Endothelial cell of umbilical vein (primary cell): Measurements from ENCODE around the gene MFGE8. TPM values are rescaled to one million over a fixed set of nuclear protein-coding genes. Genes with fewer than 3 reads are reported as not detected.

Source experiments
- BruUV-seq: library from RNA; stranded (reverse); fragments of 400-500 nt; replicated peaks from 2 replicates; lab custom pipeline; 2021; lab: Mats Ljungman, UMichigan
- CTCF ChIA-PET: fragments of 300-600, 350-600 bp; sonication (Branson Sonifier 250); formaldehyde crosslinking; loops from one replicate; lab custom pipeline; 2021; ENCODE audit warnings: antibody characterized with exemption, inconsistent platforms; lab: Charles Lee
- POLR2A ChIA-PET: fragments of 300-600, 350-600 bp; sonication (Branson Sonifier 250); formaldehyde crosslinking; loops from one replicate; lab custom pipeline; 2021; ENCODE audit warnings: antibody characterized with exemption, inconsistent platforms; lab: Charles Lee
- DNase-seq: peaks from one replicate; pipeline ENCODE4 v3.0.0-alpha.2; 2011; ENCODE audit warnings: low read depth, low spot score
- FAIRE-seq: peaks from 2 replicates; lab custom pipeline; 2011; peaks lifted over from hg19 to GRCh38; lab: Jason Lieb, UNC
- H2AFZ ChIP-seq: 2 replicates; pipeline ENCODE4 v1.6.0; 2012; ENCODE audit warnings: low read depth, low read length, control low read depth, inconsistent platforms
- H3K27ac ChIP-seq: 2 replicates; pipeline ENCODE4 v1.5.1; 2011; ENCODE audit warnings: low read depth, mild to moderate bottlenecking, control low read depth, low read length, moderate library complexity; ENCODE audit not compliant: insufficient read depth
- H3K27me3 ChIP-seq, 2 experiments: 2 replicates each; pipeline versions ENCODE4 v1.6.0 to v1.6.1; 2011; ENCODE audit warnings: low read length in 2 of 2, mixed read lengths in 1 of 2; ENCODE audit not compliant: control insufficient read depth in 2 of 2, insufficient read depth in 2 of 2
- H3K36me3 ChIP-seq, 2 experiments: 2 replicates in 1 of 2; 3 replicates in 1 of 2; pipeline ENCODE4 v1.5.1; 2011; ENCODE audit warnings: low read length in 2 of 2, mild to moderate bottlenecking in 1 of 2, moderate library complexity in 1 of 2; ENCODE audit not compliant: control insufficient read depth in 2 of 2, insufficient read depth in 2 of 2; ENCODE audit errors: extremely low read depth in 1 of 2
- H3K4me1 ChIP-seq: 3 replicates; pipeline ENCODE4 v1.5.1; 2011; ENCODE audit warnings: mild to moderate bottlenecking, low read length; ENCODE audit not compliant: control insufficient read depth, insufficient read depth; ENCODE audit errors: extremely low read depth
- H3K4me2 ChIP-seq: 2 replicates; pipeline ENCODE4 v1.6.1; 2011; ENCODE audit warnings: low read length, control low read depth, mixed read lengths; ENCODE audit not compliant: insufficient read depth
- H3K4me3 ChIP-seq, 3 experiments: fragments of 200-600 bp in 1 of 3; sonication (generic), shearing (Covaris generic) in 1 of 3; replicated peaks in 1 of 3; 2 replicates each; pipeline ENCODE4 v1.5.1; 2011 to 2016; ENCODE audit warnings: control low read depth in 3 of 3, low read length in 3 of 3, mild to moderate bottlenecking in 2 of 3, inconsistent platforms in 1 of 3, low read depth in 1 of 3, moderate library complexity in 1 of 3; ENCODE audit not compliant: insufficient read depth in 1 of 3
- H3K79me2 ChIP-seq: 2 replicates; pipeline ENCODE4 v1.6.0; 2012; ENCODE audit warnings: low read length, inconsistent platforms; ENCODE audit not compliant: control insufficient read depth, insufficient read depth
- H3K9ac ChIP-seq: replicated peaks from 2 replicates; pipeline ENCODE3; 2011; ENCODE audit warnings: low read length, control low read depth; ENCODE audit not compliant: insufficient read depth; ENCODE audit errors: extremely low read depth
- H3K9me1 ChIP-seq: replicated peaks from 3 replicates; pipeline ENCODE4 v1.6.0; 2011; ENCODE audit warnings: mild to moderate bottlenecking, low read length; ENCODE audit not compliant: control insufficient read depth, insufficient read depth; ENCODE audit errors: extremely low read depth
- H3K9me3 ChIP-seq: replicated peaks from 2 replicates; pipeline ENCODE4 v1.5.1; 2012; ENCODE audit warnings: low read length, inconsistent platforms; ENCODE audit not compliant: control insufficient read depth, insufficient read depth
- H4K20me1 ChIP-seq: replicated peaks from 2 replicates; pipeline ENCODE3; 2011; ENCODE audit warnings: mild to moderate bottlenecking, low read length; ENCODE audit not compliant: control insufficient read depth, insufficient read depth; ENCODE audit errors: extremely low read depth
- CTCF ChIP-seq, 2 donors: IDR thresholded peaks; 1 replicate in 1 of 2; 2 replicates in 1 of 2; pipeline ENCODE4 v1.5.1; 2011; ENCODE audit warnings: low read length in 2 of 2, mild to moderate bottlenecking in 2 of 2, moderate library complexity in 2 of 2, control low read depth in 1 of 2, inconsistent platforms in 1 of 2, low read depth in 1 of 2; ENCODE audit not compliant: insufficient read depth in 1 of 2; ENCODE audit errors: extremely low read depth in 1 of 2
- EZH2 ChIP-seq: IDR thresholded peaks from 2 replicates; pipeline ENCODE4 v1.6.1; 2012; ENCODE audit warnings: borderline replicate concordance, low read depth, mild to moderate bottlenecking, moderate library complexity, low read length, inconsistent platforms; ENCODE audit not compliant: severe bottlenecking
- FOS ChIP-seq: IDR thresholded peaks from 2 replicates; pipeline ENCODE4 v1.6.1; 2011; ENCODE audit warnings: mild to moderate bottlenecking, low read length, moderate library complexity, borderline replicate concordance; ENCODE audit not compliant: insufficient read depth
- GATA2 ChIP-seq: IDR thresholded peaks from 2 replicates; pipeline ENCODE4 v1.7.0; 2011; ENCODE audit warnings: low read depth, mild to moderate bottlenecking, moderate library complexity, mixed read lengths, low read length; ENCODE audit not compliant: insufficient read length, insufficient read depth
- JUN ChIP-seq: IDR thresholded peaks from 2 replicates; pipeline ENCODE4 v1.6.1; 2011; ENCODE audit warnings: borderline replicate concordance, low read depth; ENCODE audit not compliant: insufficient read length, insufficient read depth
- MYC ChIP-seq: IDR thresholded peaks from one replicate; pipeline ENCODE4 v1.6.1; 2011; ENCODE audit warnings: mild to moderate bottlenecking, low read depth, low read length
- POLR2A ChIP-seq: IDR thresholded peaks from 2 replicates; pipeline ENCODE4 v1.6.1; 2012; ENCODE audit warnings: low read depth, mild to moderate bottlenecking, control low read depth, low read length
- POLR2AphosphoS5 ChIP-seq: IDR thresholded peaks from 2 replicates; pipeline ENCODE4 v1.6.1; 2012; ENCODE audit warnings: low read depth, mild to moderate bottlenecking, control low read depth, low read length, moderate library complexity; ENCODE audit not compliant: insufficient read depth
- dilution Hi-C: fragments of 300-500 bp; cut with MboI; formaldehyde crosslinking; loops from one replicate; pipeline ENCODE4 v1.15.0; 2019; ENCODE audit warnings: low sequenced_read_pairs; ENCODE audit not compliant: extremely low pct_ligation_motif_present
- intact Hi-C: fragments of 100-400 bp; cut with micrococcal nuclease; formaldehyde crosslinking; loops from one replicate; pipeline ENCODE4 v1.10.0; 2022
- polyA plus RNA-seq, 4 experiments: library from polyadenylated mRNA; depleted of rRNA in 3 of 4; stranded (reverse) in 3 of 4; unstranded in 1 of 4; fragments of >200 nt; gene quantifications; 2 replicates each; pipeline versions ENCODE4 v1.2.1 to v1.2.3, GENCODE V29; 2011 to 2012; ENCODE audit warnings: missing spikeins in 1 of 4
- total RNA-seq: library from RNA; stranded (reverse); gene quantifications from 2 replicates; pipeline ENCODE4 v1.2.3, GENCODE V29; 2021
- TF ChIP-seq, protein P1 (sequence below): IDR thresholded peaks from 2 replicates; pipeline ENCODE4 v1.6.1; 2011; ENCODE audit not compliant: insufficient read depth, insufficient read length

MFGE8 gene
- total and polyA plus RNA-seq, 2 donors (not counting 3 experiments of a cell fraction or from before 2014, with no cell fraction given) = 108 to 117 TPM

DNA sequence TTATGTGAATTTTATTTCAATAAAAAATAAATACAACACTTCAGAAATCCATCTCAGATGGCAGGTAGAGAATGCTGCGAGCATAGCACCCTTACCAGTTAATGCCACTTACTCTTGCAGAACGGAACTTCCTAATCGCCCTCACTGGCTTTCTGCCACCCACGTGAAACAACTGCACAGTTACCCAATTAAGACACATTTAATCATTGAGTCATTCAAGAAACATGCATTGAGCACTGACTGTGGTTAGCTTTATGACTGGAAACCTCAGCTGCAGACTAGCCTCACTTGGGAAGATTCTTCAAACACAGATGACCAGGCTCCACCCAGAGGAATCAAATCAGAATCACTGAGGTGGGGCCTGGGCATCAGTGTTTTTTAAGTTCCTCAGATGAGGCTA is 5.6 kb upstream of the MFGE8 start:
- Histone ChIP-seq H3K4me1 (no peaks in the 10 kb centered on the region), H3K36me3 (no peaks in the 10 kb centered on the region), H3K9me3 (no peaks in the 10 kb centered on the region), H3K9ac (no peak overlapping the region), H4K20me1 (no peaks in the 10 kb centered on the region), H3K27ac (no peak overlapping the region), H3K4me2 (no peak overlapping the region), H3K9me1 (no peaks in the 10 kb centered on the region), H3K79me2 (no peaks in the 10 kb centered on the region), H3K27me3 (no peaks in the 10 kb centered on the region), H2AFZ (no peak overlapping the region), H3K4me3 (no peak overlapping the region)
- FAIRE-seq = no peak
- dilution Hi-C loops = no loop called here
- peak; percentile 12 for DNase-seq
- no TSS peak for BruUV-seq
- ChIA-PET CTCF (interaction anchor here (0.7 kb wide), 1 partner anchor 99 kb away, joined by 3 read pairs; no protein-coding TSS in a partner anchor), POLR2A (no interaction called here)
- TF ChIP-seq CTCF (IDR thresholded peaks at IDR 0.05; ENCODE audit: extremely low read depth in 1 of 2, insufficient read depth in 1 of 2, low read depth in 1 of 2, low read length in 2 of 2) (no peak), MYC (no peak), GATA2 (no peak)
- intact Hi-C loops = no loop called here

DNA sequence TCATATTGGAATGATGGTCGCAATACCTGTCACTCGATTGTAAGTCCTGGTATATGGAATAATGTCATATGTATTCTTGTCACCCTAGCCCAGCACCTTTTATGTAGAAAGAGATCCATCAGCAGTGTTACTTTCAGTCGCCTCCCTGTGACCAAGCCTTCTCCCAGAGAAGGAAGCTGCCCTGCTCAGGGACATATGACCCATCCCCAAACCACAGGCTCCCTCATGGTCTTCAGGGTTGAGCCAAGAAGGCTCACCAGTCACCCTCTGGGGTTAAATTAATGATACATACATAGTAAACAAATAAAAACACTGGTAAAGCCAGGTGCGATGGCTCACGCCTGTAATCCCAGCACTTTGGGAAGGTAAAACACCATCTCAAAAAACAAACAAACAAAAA is 4.6 kb upstream of the MFGE8 start:
- Histone ChIP-seq H3K4me2 (no peak overlapping the region), H3K9ac (no peak overlapping the region), H3K9me1 (no peaks in the 10 kb centered on the region), H3K9me3 (no peaks in the 10 kb centered on the region), H3K79me2 (no peaks in the 10 kb centered on the region), H3K27ac (no peak overlapping the region), H2AFZ (no peak overlapping the region), H3K4me1 (peaks cover 4% of the 10 kb centered on the region), H4K20me1 (no peaks in the 10 kb centered on the region), H3K4me3 (no peak overlapping the region), H3K27me3 (no peaks in the 10 kb centered on the region), H3K36me3 (no peaks in the 10 kb centered on the region)
- no peak for FAIRE-seq
- ChIA-PET CTCF (interaction anchor here (1.9 kb wide), 1 partner anchor 13 kb away, joined by 4 read pairs; no protein-coding TSS in a partner anchor), POLR2A (no interaction called here)
- dilution Hi-C loops = no loop called here
- no peak for DNase-seq
- TF ChIP-seq CTCF (IDR thresholded peaks at IDR 0.05; ENCODE audit: extremely low read depth in 1 of 2, insufficient read depth in 1 of 2, low read depth in 1 of 2, low read length in 2 of 2) (no peak), POLR2AphosphoS5 (no peak), JUN (no peak), POLR2A (no peak), FOS (no peak), EZH2 (no peak), MYC (no peak), GATA2 (no peak)
- TF ChIP-seq, protein P1, sequence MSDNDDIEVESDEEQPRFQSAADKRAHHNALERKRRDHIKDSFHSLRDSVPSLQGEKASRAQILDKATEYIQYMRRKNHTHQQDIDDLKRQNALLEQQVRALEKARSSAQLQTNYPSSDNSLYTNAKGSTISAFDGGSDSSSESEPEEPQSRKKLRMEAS = no peak
- BruUV-seq = no TSS peak
- intact Hi-C loops = no loop called here
